ENCODE measurements around the gene NR2F1-AS1.

DNA sequence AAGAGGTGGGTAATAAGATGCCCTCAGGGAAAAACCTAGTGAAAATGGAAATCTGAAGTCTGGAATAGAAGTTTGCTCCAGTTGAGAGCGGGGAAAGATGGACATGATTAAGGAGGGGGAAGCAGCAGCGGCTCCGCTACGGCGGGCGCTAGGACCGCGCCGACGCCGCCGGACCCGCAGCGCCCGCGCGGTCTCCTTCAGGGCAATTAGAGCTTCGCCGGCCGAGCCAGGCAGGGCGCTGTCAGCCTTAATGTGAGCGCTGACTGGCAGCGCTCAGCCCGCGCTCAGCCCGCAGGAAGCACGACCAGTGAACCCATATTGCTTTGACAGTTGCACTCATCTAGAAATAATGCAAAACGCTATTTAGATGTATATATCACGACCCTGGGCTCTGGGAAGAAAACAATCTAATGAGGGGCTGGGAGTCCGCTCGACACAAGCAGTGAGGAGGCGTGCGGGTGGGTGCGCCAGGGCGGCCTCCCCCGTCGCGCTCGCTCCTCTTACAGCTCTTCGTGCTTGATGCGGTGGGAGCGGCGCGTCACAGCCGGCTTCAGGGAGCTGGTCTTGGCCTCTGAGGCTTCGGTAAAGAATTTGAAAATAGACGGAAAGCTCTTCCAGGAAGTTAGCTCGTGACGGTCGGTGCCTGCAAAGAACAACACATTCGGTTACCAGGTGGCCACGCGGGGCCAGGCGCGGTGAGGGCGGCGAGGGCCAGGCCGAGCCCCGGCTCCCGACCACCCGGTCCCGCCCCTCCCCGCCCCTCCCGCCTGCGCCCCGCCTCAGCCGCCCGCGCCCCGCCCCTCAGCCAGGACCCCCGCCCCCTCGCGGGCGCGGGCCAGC lies 39.7 kb upstream of the NR2F1-AS1 start:
- TF ChIP-seq, protein P1, sequence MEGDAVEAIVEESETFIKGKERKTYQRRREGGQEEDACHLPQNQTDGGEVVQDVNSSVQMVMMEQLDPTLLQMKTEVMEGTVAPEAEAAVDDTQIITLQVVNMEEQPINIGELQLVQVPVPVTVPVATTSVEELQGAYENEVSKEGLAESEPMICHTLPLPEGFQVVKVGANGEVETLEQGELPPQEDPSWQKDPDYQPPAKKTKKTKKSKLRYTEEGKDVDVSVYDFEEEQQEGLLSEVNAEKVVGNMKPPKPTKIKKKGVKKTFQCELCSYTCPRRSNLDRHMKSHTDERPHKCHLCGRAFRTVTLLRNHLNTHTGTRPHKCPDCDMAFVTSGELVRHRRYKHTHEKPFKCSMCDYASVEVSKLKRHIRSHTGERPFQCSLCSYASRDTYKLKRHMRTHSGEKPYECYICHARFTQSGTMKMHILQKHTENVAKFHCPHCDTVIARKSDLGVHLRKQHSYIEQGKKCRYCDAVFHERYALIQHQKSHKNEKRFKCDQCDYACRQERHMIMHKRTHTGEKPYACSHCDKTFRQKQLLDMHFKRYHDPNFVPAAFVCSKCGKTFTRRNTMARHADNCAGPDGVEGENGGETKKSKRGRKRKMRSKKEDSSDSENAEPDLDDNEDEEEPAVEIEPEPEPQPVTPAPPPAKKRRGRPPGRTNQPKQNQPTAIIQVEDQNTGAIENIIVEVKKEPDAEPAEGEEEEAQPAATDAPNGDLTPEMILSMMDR (IDR thresholded peaks at IDR 0.05): peak in 1 of 4 experiments; percentile 8
- peak; percentile 17 for TF ChIP-seq POLR2AphosphoS5 (IDR thresholded peaks at IDR 0.05)

Measured in prostate gland (tissue), 2 donors.